Muscle of leg (tissue), 11 donors: ENCODE results near the gene C20orf204. TPM values are rescaled to one million over a fixed set of nuclear protein-coding genes. Genes with fewer than 3 reads are reported as not detected.
"Not testable (repeated sequence)": the region's sequence is repeated elsewhere in the genome, so short reads cannot be mapped to it uniquely, and the experiment has no call there.

Experiments used
- DNase-seq: peaks from one replicate; pipeline ENCODE4 v3.0.0; 2013
- H3K27ac ChIP-seq: one replicate; pipeline ENCODE4 v1.5.1; 2013; ENCODE audit warnings: mild to moderate bottlenecking, low read length, control low read depth
- H3K27me3 ChIP-seq: one replicate; pipeline ENCODE4 v1.6.1; 2013; ENCODE audit warnings: low read length; ENCODE audit not compliant: control insufficient read depth, insufficient read depth
- H3K36me3 ChIP-seq: one replicate; pipeline ENCODE4 v1.6.1; 2013; ENCODE audit warnings: low read length; ENCODE audit not compliant: control insufficient read depth, insufficient read depth
- H3K4me1 ChIP-seq: one replicate; pipeline ENCODE4 v1.6.1; 2013; ENCODE audit warnings: low read length; ENCODE audit not compliant: control insufficient read depth, insufficient read depth
- H3K4me3 ChIP-seq: one replicate; pipeline ENCODE4 v1.5.1; 2013; ENCODE audit warnings: low read length, control low read depth
- H3K9me3 ChIP-seq: replicated peaks from 2 replicates; pipeline ENCODE4 v1.6.1; 2013; ENCODE audit warnings: low read depth, low read length; ENCODE audit not compliant: control insufficient read depth
- WGBS: methylation state at CpG from one replicate; pipeline ENCODE4 v1.1.5; 2013; ENCODE audit warnings: missing lambda C conversion rate; ENCODE audit not compliant: insufficient coverage; 5-methylcytosine and 5-hydroxymethylcytosine counted together
- polyA plus RNA-seq, 8 donors: library from polyadenylated mRNA; unstranded; fragments of 120-200 nt; gene quantifications; one replicate each; pipeline versions ENCODE4 v1.2.1 to v1.2.3, GENCODE V29; 2013; ENCODE audit warnings: inconsistent platforms in 1 of 8, low replicate concordance in 1 of 8; ENCODE audit not compliant: insufficient read length in 8 of 8, insufficient read depth in 1 of 8
- total RNA-seq: library from RNA; stranded (reverse); fragments of 120-200 nt; gene quantifications from one replicate; pipeline ENCODE4 v1.2.4, GENCODE V29; 2013

C20orf204 gene
- total and polyA plus RNA-seq, 9 donors: 0.52 to 1.5 (median 0.91) TPM

GRCh38 chr20:64084685-64085152 is 48.7 kb downstream of the C20orf204 start:
- 4% methylated on average over 23 of the region's 23 CpGs for WGBS
- peaks cover 59% of the 10 kb centered on the region for H3K27me3 ChIP-seq
- no peak overlapping the region for H3K4me3 ChIP-seq
- H3K27ac ChIP-seq: no peak overlapping the region
- H3K4me1 ChIP-seq: peaks cover 26% of the 10 kb centered on the region
- H3K36me3 ChIP-seq: no peaks in the 10 kb centered on the region
- peaks cover 8% of the 10 kb centered on the region for H3K9me3 ChIP-seq
- no peak for DNase-seq

GRCh38 chr20:64086801-64087200 is 50.8 kb downstream of the C20orf204 start:
- H3K27ac ChIP-seq: no peak overlapping the region
- peaks cover 54% of the 10 kb centered on the region for H3K27me3 ChIP-seq
- 82% methylated on average over 3 of the region's 11 CpGs for WGBS
- no peak for DNase-seq
- peaks cover 22% of the 10 kb centered on the region for H3K4me1 ChIP-seq
- no peak overlapping the region for H3K4me3 ChIP-seq
- H3K36me3 ChIP-seq: no peaks in the 10 kb centered on the region
- peaks cover 8% of the 10 kb centered on the region for H3K9me3 ChIP-seq

GRCh38 chr20:64087226-64087825 is 51.3 kb downstream of the C20orf204 start:
- not testable (repeated sequence) for H3K9me3 ChIP-seq, H3K4me3 ChIP-seq, H3K27ac ChIP-seq, DNase-seq, H3K36me3 ChIP-seq
- Histone ChIP-seq H3K4me1 (peaks cover 18% of the 10 kb centered on the region), H3K27me3 (peaks cover 51% of the 10 kb centered on the region)
- no CpG with 5 or more reads among the region's 36 CpGs for WGBS

DNA sequence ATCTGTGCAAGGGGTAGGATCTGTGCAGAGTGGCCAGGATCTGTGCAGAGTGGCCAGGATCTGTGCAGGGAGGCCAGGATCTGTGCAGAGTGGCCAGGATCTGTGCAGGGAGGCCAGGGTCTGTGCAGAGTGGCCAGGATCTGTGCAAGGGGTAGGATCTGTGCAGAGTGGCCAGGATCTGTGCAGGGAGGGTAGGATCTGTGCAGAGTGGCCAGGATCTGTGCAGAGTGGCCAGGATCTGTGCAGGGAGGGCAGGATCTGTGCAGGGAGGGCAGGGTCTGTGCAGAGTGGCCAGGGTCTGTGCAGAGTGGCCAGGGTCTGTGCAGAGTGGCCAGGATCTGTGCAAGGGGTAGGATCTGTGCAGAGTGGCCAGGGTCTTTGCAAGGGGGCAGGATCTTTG is 52.6 kb downstream of the C20orf204 start:
- not testable (repeated sequence) for H3K4me1 ChIP-seq, H3K36me3 ChIP-seq, DNase-seq, H3K9me3 ChIP-seq, H3K4me3 ChIP-seq, H3K27ac ChIP-seq
- H3K27me3 ChIP-seq: peaks cover 47% of the 10 kb centered on the region

Other genes with a start within 250 kb of the C20orf204 start
- gene ZBTB46, start 204.9 kb upstream of the C20orf204 start, total RNA-seq: 20.7 TPM
- 10 to 100 TPM; 14.2 to 20.9 (median 18.2) TPM for gene ZBTB46, start 204.9 kb upstream of the C20orf204 start, polyA plus RNA-seq
- not detected for gene ABHD16B, start 174.7 kb upstream of the C20orf204 start, total RNA-seq
- gene ABHD16B, start 174.7 kb upstream of the C20orf204 start, polyA plus RNA-seq: not detected
- gene TPD52L2, start 170.9 kb upstream of the C20orf204 start, total RNA-seq: 48.9 TPM
- gene TPD52L2, start 170.9 kb upstream of the C20orf204 start, polyA plus RNA-seq: 10 to 100 TPM; 69.0 to 86.7 (median 79.4) TPM
- gene DNAJC5, start 141.1 kb upstream of the C20orf204 start, total RNA-seq: 29.7 TPM
- gene DNAJC5, start 141.1 kb upstream of the C20orf204 start, polyA plus RNA-seq: 10 to 100 TPM; 26.8 to 37.9 (median 32.4) TPM
- 24.8 TPM for gene UCKL1, start 79.8 kb upstream of the C20orf204 start, total RNA-seq
- 10 to 100 TPM; 31.2 to 56.5 (median 44.5) TPM for gene UCKL1, start 79.8 kb upstream of the C20orf204 start, polyA plus RNA-seq
- gene ZNF512B, start 66.3 kb upstream of the C20orf204 start, total RNA-seq: 15.5 TPM
- 10 to 100 TPM; 20.1 to 34.0 (median 28.0) TPM for gene ZNF512B, start 66.3 kb upstream of the C20orf204 start, polyA plus RNA-seq
- 1.5 TPM for gene SAMD10, start 56.5 kb upstream of the C20orf204 start, total RNA-seq
- gene SAMD10, start 56.5 kb upstream of the C20orf204 start, polyA plus RNA-seq: 1 to 10 TPM; 2.4 to 4.4 (median 3.8) TPM
- gene PRPF6, start 55.0 kb upstream of the C20orf204 start, total RNA-seq: 42.8 TPM
- 10 to 100 TPM; 50.5 to 64.4 (median 57.9) TPM for gene PRPF6, start 55.0 kb upstream of the C20orf204 start, polyA plus RNA-seq
- 2.2 TPM for gene SOX18, start 13.5 kb downstream of the C20orf204 start, total RNA-seq
- gene SOX18, start 13.5 kb downstream of the C20orf204 start, polyA plus RNA-seq: 10 to 100 TPM in 6 of 8 donors, 1 to 10 TPM in 2; 8.7 to 15.7 (median 11.2) TPM
- 24.6 TPM for gene TCEA2, start 27.0 kb downstream of the C20orf204 start, total RNA-seq
- 10 to 100 TPM; 43.1 to 60.1 (median 46.9) TPM for gene TCEA2, start 27.0 kb downstream of the C20orf204 start, polyA plus RNA-seq
- gene RGS19, start 43.3 kb downstream of the C20orf204 start, total RNA-seq: 5.2 TPM
- 10 to 100 TPM in 1 of 8 donors, 1 to 10 TPM in 7; 4.9 to 10.4 (median 7.2) TPM for gene RGS19, start 43.3 kb downstream of the C20orf204 start, polyA plus RNA-seq
- gene OPRL1, start 43.9 kb downstream of the C20orf204 start, total RNA-seq: 0.93 TPM
- 1 to 10 TPM in 6 of 8 donors, under 1 TPM in 2; 0.93 to 1.4 (median 1.3) TPM for gene OPRL1, start 43.9 kb downstream of the C20orf204 start, polyA plus RNA-seq
- 0.27 TPM for gene LKAAEAR1, start 48.2 kb downstream of the C20orf204 start, total RNA-seq
- under 1 TPM in 3 of 8 donors, not detected in 5; 0.27 to 0.28 (median 0.27) TPM for gene LKAAEAR1, start 48.2 kb downstream of the C20orf204 start, polyA plus RNA-seq
- not detected for gene NPBWR2, start 71.4 kb downstream of the C20orf204 start, total RNA-seq
- not detected for gene NPBWR2, start 71.4 kb downstream of the C20orf204 start, polyA plus RNA-seq
- 0.09 TPM for gene MYT1, start 128.3 kb downstream of the C20orf204 start, total RNA-seq
- under 1 TPM; 0.04 to 0.30 (median 0.09) TPM for gene MYT1, start 128.3 kb downstream of the C20orf204 start, polyA plus RNA-seq
- 41.4 TPM for gene PCMTD2, start 219.6 kb downstream of the C20orf204 start, total RNA-seq
- 10 to 100 TPM; 44.9 to 74.1 (median 52.1) TPM for gene PCMTD2, start 219.6 kb downstream of the C20orf204 start, polyA plus RNA-seq